Keratinocyte (primary cell): Measurements from ENCODE around the gene CACNA1C. TPM values are rescaled to one million over a fixed set of nuclear protein-coding genes. Genes with fewer than 3 reads are reported as not detected.

Experiments used
- DNase-seq: peaks from one replicate; pipeline ENCODE4 v3.0.0-alpha.2; 2011; ENCODE audit warnings: low read depth, missing footprints, low spot score
- FAIRE-seq: peaks from 2 replicates; lab custom pipeline; 2011; peaks lifted over from hg19 to GRCh38; lab: Jason Lieb, UNC
- H2AFZ ChIP-seq: 2 replicates; pipeline ENCODE4 v1.6.0; 2012; ENCODE audit warnings: low read length, control low read depth, inconsistent platforms; ENCODE audit not compliant: control insufficient read depth
- H3K27ac ChIP-seq: 2 replicates; pipeline ENCODE4 v1.5.1; 2011; ENCODE audit warnings: low read length; ENCODE audit not compliant: control insufficient read depth, insufficient read depth
- H3K27me3 ChIP-seq: 3 replicates; pipeline ENCODE4 v1.6.0; 2011; ENCODE audit warnings: low read length; ENCODE audit not compliant: control insufficient read depth, insufficient read depth; ENCODE audit errors: extremely low read depth
- H3K36me3 ChIP-seq, 2 experiments: 2 replicates in 1 of 2; 3 replicates in 1 of 2; pipeline ENCODE4 v1.5.1; 2011; ENCODE audit warnings: low read length in 2 of 2, mild to moderate bottlenecking in 1 of 2; ENCODE audit not compliant: control insufficient read depth in 2 of 2, insufficient read depth in 2 of 2; ENCODE audit errors: extremely low read depth in 1 of 2
- H3K4me1 ChIP-seq: 3 replicates; pipeline ENCODE4 v1.5.1; 2011; ENCODE audit warnings: low read length; ENCODE audit not compliant: control insufficient read depth, insufficient read depth; ENCODE audit errors: extremely low read depth
- H3K4me2 ChIP-seq: 3 replicates; pipeline ENCODE4 v1.6.0; 2011; ENCODE audit warnings: low read depth, low read length; ENCODE audit not compliant: control insufficient read depth, insufficient read depth; ENCODE audit errors: extremely low read depth
- H3K4me3 ChIP-seq, 3 experiments: fragments of 200-600 bp in 1 of 3; sonication (generic) in 1 of 3; 2 replicates in 2 of 3; 3 replicates in 1 of 3; pipeline ENCODE4 v1.5.1; 2011 to 2016; ENCODE audit warnings: low read length in 3 of 3, mild to moderate bottlenecking in 3 of 3, control low read depth in 2 of 3, inconsistent platforms in 1 of 3, low read depth in 1 of 3, mixed read lengths in 1 of 3, mixed run types in 1 of 3, moderate library complexity in 1 of 3; ENCODE audit not compliant: control insufficient read depth in 2 of 3, insufficient read depth in 2 of 3; ENCODE audit errors: extremely low read depth in 1 of 3
- H3K79me2 ChIP-seq: 2 replicates; pipeline ENCODE4 v1.6.0; 2012; ENCODE audit warnings: low read length; ENCODE audit not compliant: control insufficient read depth, insufficient read depth
- H3K9ac ChIP-seq: 3 replicates; pipeline ENCODE4 v1.6.0; 2011; ENCODE audit warnings: low read length; ENCODE audit not compliant: control insufficient read depth, insufficient read depth; ENCODE audit errors: extremely low read depth
- H3K9me1 ChIP-seq: 3 replicates; pipeline ENCODE4 v1.6.0; 2011; ENCODE audit warnings: low read length; ENCODE audit not compliant: control insufficient read depth, insufficient read depth; ENCODE audit errors: extremely low read depth
- H3K9me3 ChIP-seq: 2 replicates; pipeline ENCODE4 v1.5.1; 2012; ENCODE audit warnings: low read depth, low read length; ENCODE audit not compliant: control insufficient read depth
- H4K20me1 ChIP-seq: 3 replicates; pipeline ENCODE4 v1.6.0; 2011; ENCODE audit warnings: low read length; ENCODE audit not compliant: control insufficient read depth, insufficient read depth; ENCODE audit errors: extremely low read depth
- EZH2 ChIP-seq: IDR thresholded peaks from one replicate; pipeline ENCODE4 v1.6.1; 2012; ENCODE audit warnings: inconsistent platforms, mild to moderate bottlenecking, low read length, moderate library complexity
- dilution Hi-C: fragments of 300-500 bp; cut with MboI; formaldehyde crosslinking; loops from one replicate; pipeline ENCODE4 v1.7.0; 2020; ENCODE audit warnings: low sequenced_read_pairs; ENCODE audit not compliant: extremely low pct_ligation_motif_present
- polyA plus RNA-seq, 5 experiments: library from polyadenylated mRNA; depleted of rRNA in 3 of 5; stranded (reverse) in 3 of 5; stranded (forward) in 1 of 5; unstranded in 1 of 5; fragments of >200 nt; gene quantifications; 1 replicate in 1 of 5; 2 replicates in 3 of 5; 3 replicates in 1 of 5; pipeline versions ENCODE4 v1.2.1 to v1.2.3, GENCODE V29; 2011 to 2012; ENCODE audit warnings: missing spikeins in 2 of 5, low read depth in 1 of 5, low replicate concordance in 1 of 5
- TF ChIP-seq, protein P1 (sequence below), 3 experiments: IDR thresholded peaks in 1 of 3; conservative IDR thresholded peaks in 1 of 3; optimal IDR thresholded peaks in 1 of 3; 2 replicates in 2 of 3; 3 replicates in 1 of 3; pipeline versions ENCODE3 to v1.5.1; 2011; ENCODE audit warnings: low read length in 3 of 3, mild to moderate bottlenecking in 3 of 3, moderate library complexity in 2 of 3, control low read depth in 1 of 3, inconsistent platforms in 1 of 3; ENCODE audit not compliant: insufficient read depth in 2 of 3; ENCODE audit errors: extremely low read depth in 1 of 3

CACNA1C gene
- polyA plus RNA-seq, 1 donor (not counting 4 experiments of a cell fraction or from before 2014, with no cell fraction given), result not detected

DNA sequence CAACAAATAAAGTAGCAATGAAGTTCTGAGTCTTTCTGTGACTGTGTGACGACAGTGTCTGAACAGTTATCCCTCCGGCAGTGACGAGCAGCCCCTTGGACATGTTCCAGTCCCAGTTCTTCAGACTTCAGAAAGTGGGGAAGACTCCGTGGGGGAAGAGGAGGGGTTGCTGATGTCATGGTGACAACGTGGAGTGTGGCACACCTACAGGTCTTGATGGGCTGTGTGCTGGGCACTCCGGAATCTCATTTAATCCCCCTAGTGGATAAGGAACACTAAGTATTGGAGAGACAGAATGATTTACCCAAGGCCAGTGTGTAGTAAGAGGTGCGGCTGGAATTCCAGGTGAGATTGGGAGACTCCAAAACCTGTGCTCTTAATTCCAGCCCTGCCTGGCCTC, 280.2 kb downstream of the CACNA1C start:
- dilution Hi-C loops, result no loop called here
- H3K4me2 ChIP-seq, result no peak overlapping the region
- H3K27me3 ChIP-seq, result no peaks in the 10 kb centered on the region
- H3K79me2 ChIP-seq, result no peaks in the 10 kb centered on the region
- no peak for DNase-seq
- H3K9me3 ChIP-seq, result no peaks in the 10 kb centered on the region
- no peak for FAIRE-seq
- peaks cover 8% of the 10 kb centered on the region for H3K4me1 ChIP-seq
- H3K4me3 ChIP-seq, result no peak overlapping the region
- H3K9ac ChIP-seq, result no peak overlapping the region
- no peak overlapping the region for H2AFZ ChIP-seq
- no peak for TF ChIP-seq EZH2
- TF ChIP-seq, protein P1, sequence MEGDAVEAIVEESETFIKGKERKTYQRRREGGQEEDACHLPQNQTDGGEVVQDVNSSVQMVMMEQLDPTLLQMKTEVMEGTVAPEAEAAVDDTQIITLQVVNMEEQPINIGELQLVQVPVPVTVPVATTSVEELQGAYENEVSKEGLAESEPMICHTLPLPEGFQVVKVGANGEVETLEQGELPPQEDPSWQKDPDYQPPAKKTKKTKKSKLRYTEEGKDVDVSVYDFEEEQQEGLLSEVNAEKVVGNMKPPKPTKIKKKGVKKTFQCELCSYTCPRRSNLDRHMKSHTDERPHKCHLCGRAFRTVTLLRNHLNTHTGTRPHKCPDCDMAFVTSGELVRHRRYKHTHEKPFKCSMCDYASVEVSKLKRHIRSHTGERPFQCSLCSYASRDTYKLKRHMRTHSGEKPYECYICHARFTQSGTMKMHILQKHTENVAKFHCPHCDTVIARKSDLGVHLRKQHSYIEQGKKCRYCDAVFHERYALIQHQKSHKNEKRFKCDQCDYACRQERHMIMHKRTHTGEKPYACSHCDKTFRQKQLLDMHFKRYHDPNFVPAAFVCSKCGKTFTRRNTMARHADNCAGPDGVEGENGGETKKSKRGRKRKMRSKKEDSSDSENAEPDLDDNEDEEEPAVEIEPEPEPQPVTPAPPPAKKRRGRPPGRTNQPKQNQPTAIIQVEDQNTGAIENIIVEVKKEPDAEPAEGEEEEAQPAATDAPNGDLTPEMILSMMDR (optimal IDR thresholded peaks at IDR 0.05 in 1 of 3, IDR thresholded peaks at IDR 0.05 in 1 of 3, conservative IDR thresholded peaks at IDR 0.05 in 1 of 3; ENCODE audit: extremely low read depth in 1 of 3, insufficient read depth in 2 of 3, low read length in 3 of 3), result no peak
- no peaks in the 10 kb centered on the region for H3K36me3 ChIP-seq
- H3K9me1 ChIP-seq, result no peaks in the 10 kb centered on the region
- H4K20me1 ChIP-seq, result no peaks in the 10 kb centered on the region
- no peak overlapping the region for H3K27ac ChIP-seq

DNA sequence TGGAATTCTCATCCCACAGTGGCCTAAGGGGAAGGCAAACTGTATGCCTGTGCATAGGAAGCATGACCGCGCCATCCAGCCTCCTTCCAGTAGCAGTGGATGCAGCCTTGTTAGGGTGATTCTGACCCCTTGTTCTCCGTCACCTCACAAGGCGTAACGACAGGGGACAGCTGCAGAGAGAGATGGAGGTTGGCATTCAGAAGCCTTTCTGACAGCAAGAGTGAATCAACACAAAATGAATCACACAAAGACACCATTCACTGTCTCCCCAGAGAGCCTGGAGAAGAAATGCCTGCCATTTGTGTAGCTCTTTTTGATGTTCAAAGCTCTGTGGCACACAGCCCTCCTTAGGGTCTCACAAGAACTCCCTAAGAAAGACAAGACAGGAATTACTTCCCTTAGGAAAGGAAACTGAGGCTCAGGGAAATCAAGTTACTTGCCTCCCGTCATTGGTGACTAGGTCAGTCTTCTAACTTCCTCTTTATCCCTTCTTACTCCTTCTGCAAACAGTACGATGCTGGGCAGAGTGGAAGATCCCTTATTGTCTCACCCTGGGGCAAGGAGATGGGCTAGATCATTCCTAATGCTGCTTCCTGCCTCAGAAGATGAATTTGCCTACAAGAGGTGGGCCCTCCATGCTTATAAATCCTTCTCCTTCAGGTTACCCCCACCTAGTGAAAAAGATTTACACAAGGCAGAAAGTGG, 280.9 kb downstream of the CACNA1C start:
- Histone ChIP-seq H3K9me3 (no peaks in the 10 kb centered on the region), H3K9ac (no peak overlapping the region), H3K27ac (no peak overlapping the region), H3K36me3 (no peaks in the 10 kb centered on the region), H3K4me2 (no peak overlapping the region), H4K20me1 (no peaks in the 10 kb centered on the region), H2AFZ (no peak overlapping the region), H3K79me2 (no peaks in the 10 kb centered on the region), H3K9me1 (no peaks in the 10 kb centered on the region), H3K27me3 (no peaks in the 10 kb centered on the region), H3K4me1 (peaks cover 8% of the 10 kb centered on the region), H3K4me3 (no peak overlapping the region)
- dilution Hi-C loops, result no loop called here
- TF ChIP-seq EZH2, result no peak
- FAIRE-seq, result no peak
- no peak for DNase-seq

DNA sequence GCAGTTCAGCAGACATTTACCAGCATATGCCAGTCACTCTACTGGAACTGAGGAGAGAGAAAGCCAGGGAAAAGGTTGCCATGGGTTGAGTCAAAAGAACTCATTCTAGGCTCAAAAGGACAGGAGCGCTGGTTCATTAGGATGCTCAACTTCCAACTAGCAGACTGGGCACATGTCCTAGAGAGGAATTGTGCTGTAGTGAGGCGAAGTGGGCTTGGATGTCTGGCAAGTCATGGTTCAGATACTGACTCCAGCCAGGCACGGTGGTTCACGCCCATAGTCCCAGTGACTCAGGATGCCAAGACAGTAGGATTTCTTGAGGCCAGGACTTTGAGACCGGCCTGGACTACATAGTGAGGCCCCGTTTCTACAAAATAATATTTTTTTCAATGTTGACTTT, 281.5 kb downstream of the CACNA1C start:
- no peaks in the 10 kb centered on the region for H3K27me3 ChIP-seq
- H3K9me1 ChIP-seq, result no peaks in the 10 kb centered on the region
- no peak overlapping the region for H3K27ac ChIP-seq
- H2AFZ ChIP-seq, result no peak overlapping the region
- H3K9me3 ChIP-seq, result no peaks in the 10 kb centered on the region
- H4K20me1 ChIP-seq, result no peaks in the 10 kb centered on the region
- H3K4me3 ChIP-seq, result no peak overlapping the region
- peak; percentile 20 for FAIRE-seq
- dilution Hi-C loops, result no loop called here
- H3K79me2 ChIP-seq, result no peaks in the 10 kb centered on the region
- no peak overlapping the region for H3K4me2 ChIP-seq
- H3K36me3 ChIP-seq, result no peaks in the 10 kb centered on the region
- TF ChIP-seq, protein P1 (optimal IDR thresholded peaks at IDR 0.05 in 1 of 3, IDR thresholded peaks at IDR 0.05 in 1 of 3, conservative IDR thresholded peaks at IDR 0.05 in 1 of 3; ENCODE audit: extremely low read depth in 1 of 3, insufficient read depth in 2 of 3, low read length in 3 of 3), result no peak
- no peak for TF ChIP-seq EZH2
- DNase-seq, result no peak
- no peak overlapping the region for H3K9ac ChIP-seq
- peaks cover 8% of the 10 kb centered on the region for H3K4me1 ChIP-seq
